Measurements from ENCODE around the gene TRAF3.

TRAF3 gene

DNA sequence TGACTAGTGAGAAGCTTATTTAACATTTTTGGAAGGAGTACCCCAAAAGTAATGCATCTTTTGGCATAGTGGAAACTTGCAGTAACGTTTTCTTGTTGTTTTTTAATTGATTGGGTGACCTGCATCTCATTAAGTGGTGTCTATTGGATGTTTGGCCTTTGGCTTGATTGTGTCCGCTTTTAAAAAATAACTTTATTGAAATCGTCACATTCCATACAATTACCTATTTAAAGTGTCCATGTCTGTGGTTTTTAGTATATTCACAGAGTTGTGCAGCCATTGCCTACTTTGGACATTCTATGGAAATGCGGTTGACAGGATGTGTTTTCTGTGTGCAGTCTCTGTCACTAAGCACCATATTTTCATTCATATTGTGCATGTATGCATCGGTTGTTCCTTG lies 46.3 kb downstream of the TRAF3 start:
- no peaks in the 10 kb centered on the region for H3K36me3 ChIP-seq (ENCODE audit: insufficient read depth, low read length)
- no peak overlapping the region for H3K27ac ChIP-seq (ENCODE audit: low read depth, low read length)
- H3K27me3 ChIP-seq (ENCODE audit: insufficient read depth, low read length), result no peaks in the 10 kb centered on the region
- no peak overlapping the region for H2AFZ ChIP-seq (ENCODE audit: low read length, unreplicated experiment)
- no peak overlapping the region for H3K4me3 ChIP-seq (ENCODE audit: low read depth, low read length)
- H3K4me1 ChIP-seq (ENCODE audit: control insufficient read depth, insufficient read depth, low read length, unreplicated experiment), result peaks cover 18% of the 10 kb centered on the region
- H3K79me2 ChIP-seq (ENCODE audit: control insufficient read depth, insufficient read depth, low read length, unreplicated experiment), result peaks cover 69% of the 10 kb centered on the region

DNA sequence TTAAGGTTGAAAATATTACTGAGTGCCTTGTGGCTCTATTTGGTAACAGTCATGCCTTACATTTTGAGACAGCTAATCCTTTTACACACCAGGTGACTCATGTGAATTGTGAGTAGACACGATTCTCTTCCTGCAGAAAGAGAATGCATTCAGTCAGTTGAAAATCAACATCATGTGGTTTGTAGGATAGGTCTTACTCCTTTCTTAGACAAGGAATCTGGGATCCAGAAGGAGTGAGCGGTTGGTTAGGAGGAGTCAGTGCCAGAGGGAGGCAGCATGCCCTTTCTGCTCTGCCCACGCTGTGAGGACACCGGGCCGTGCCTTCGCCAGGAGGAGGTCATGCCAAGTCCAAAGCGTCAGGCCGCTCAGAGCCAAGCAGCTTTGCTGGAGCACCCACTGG lies 47.6 kb downstream of the TRAF3 start:
- Histone ChIP-seq H3K79me2 (ENCODE audit: control insufficient read depth, insufficient read depth, low read length, unreplicated experiment) (peaks cover 68% of the 10 kb centered on the region), H3K27ac (ENCODE audit: low read depth, low read length) (no peak overlapping the region), H3K27me3 (ENCODE audit: insufficient read depth, low read length) (no peaks in the 10 kb centered on the region), H3K36me3 (ENCODE audit: insufficient read depth, low read length) (no peaks in the 10 kb centered on the region), H3K4me3 (ENCODE audit: low read depth, low read length) (no peak overlapping the region), H2AFZ (ENCODE audit: low read length, unreplicated experiment) (no peak overlapping the region), H3K4me1 (ENCODE audit: control insufficient read depth, insufficient read depth, low read length, unreplicated experiment) (peaks cover 15% of the 10 kb centered on the region)

DNA sequence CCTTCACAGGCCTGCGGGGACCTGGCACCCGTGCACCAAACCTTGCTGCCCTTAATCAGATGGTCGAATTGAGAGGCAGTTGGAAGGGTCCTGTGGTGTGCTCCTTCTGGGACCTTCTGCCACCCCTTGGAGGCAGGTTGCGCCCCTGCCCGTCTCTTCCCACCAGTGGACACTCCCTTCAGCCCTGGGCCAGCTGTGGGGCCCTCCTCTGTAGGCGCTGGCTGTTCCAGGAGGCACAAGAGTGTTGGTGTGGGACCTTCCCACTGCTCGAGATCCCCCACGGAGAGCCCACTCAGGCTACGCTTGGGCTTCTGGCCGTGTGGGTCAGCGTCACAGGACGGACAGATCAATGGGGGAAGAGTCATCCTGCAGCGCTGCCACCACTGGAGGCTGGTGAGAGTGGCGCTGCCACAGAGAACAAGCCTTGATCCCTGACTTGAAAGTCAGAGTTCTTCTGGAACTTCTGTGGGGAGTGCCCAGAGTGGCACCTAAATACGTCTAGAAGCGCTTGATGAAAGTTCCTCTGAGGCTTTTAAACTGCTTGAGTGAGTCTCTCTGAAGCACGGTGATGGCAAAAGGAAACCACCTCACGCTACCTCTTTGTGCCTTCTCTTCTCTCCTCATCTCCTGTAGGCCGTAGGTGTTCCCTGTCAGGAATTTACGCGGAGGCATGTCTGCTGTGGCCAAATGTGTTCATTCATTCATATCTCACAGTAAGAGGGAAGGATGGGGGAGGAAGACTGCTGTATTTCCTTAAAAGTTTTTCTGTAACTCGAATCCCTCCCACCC lies 48.3 kb downstream of the TRAF3 start:
- Histone ChIP-seq H3K4me3 (ENCODE audit: low read depth, low read length) (no peak overlapping the region), H3K36me3 (ENCODE audit: insufficient read depth, low read length) (no peaks in the 10 kb centered on the region), H2AFZ (ENCODE audit: low read length, unreplicated experiment) (no peak overlapping the region), H3K4me1 (ENCODE audit: control insufficient read depth, insufficient read depth, low read length, unreplicated experiment) (peaks cover 15% of the 10 kb centered on the region), H3K27ac (ENCODE audit: low read depth, low read length) (no peak overlapping the region), H3K79me2 (ENCODE audit: control insufficient read depth, insufficient read depth, low read length, unreplicated experiment) (peaks cover 64% of the 10 kb centered on the region), H3K27me3 (ENCODE audit: insufficient read depth, low read length) (no peaks in the 10 kb centered on the region)

DNA sequence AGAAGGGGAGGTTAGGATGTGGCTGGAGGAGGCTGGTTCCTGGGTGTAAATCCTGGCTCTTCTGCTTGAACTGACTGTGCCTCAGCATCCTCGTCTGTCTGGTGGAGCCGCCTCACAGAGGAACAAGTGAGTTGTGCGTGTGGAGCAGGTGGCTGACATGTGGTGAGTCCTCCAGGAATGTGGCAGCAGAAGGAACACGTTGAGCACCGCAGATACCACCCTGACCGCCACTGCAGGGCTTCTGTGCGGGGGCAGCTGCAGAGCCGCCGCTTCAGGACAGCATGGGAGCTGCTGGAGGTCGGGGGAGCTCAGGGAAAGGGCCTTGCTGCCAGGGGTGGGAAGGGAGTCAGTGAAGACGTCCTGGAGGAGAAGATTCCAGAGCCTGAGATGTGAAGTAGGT lies 48.9 kb downstream of the TRAF3 start:
- no peaks in the 10 kb centered on the region for H3K27me3 ChIP-seq (ENCODE audit: insufficient read depth, low read length)
- H3K4me3 ChIP-seq (ENCODE audit: low read depth, low read length), result no peak overlapping the region
- H3K36me3 ChIP-seq (ENCODE audit: insufficient read depth, low read length), result no peaks in the 10 kb centered on the region
- peaks cover 15% of the 10 kb centered on the region for H3K4me1 ChIP-seq (ENCODE audit: control insufficient read depth, insufficient read depth, low read length, unreplicated experiment)
- no peak overlapping the region for H3K27ac ChIP-seq (ENCODE audit: low read depth, low read length)
- H2AFZ ChIP-seq (ENCODE audit: low read length, unreplicated experiment), result no peak overlapping the region
- peaks cover 59% of the 10 kb centered on the region for H3K79me2 ChIP-seq (ENCODE audit: control insufficient read depth, insufficient read depth, low read length, unreplicated experiment)

DNA sequence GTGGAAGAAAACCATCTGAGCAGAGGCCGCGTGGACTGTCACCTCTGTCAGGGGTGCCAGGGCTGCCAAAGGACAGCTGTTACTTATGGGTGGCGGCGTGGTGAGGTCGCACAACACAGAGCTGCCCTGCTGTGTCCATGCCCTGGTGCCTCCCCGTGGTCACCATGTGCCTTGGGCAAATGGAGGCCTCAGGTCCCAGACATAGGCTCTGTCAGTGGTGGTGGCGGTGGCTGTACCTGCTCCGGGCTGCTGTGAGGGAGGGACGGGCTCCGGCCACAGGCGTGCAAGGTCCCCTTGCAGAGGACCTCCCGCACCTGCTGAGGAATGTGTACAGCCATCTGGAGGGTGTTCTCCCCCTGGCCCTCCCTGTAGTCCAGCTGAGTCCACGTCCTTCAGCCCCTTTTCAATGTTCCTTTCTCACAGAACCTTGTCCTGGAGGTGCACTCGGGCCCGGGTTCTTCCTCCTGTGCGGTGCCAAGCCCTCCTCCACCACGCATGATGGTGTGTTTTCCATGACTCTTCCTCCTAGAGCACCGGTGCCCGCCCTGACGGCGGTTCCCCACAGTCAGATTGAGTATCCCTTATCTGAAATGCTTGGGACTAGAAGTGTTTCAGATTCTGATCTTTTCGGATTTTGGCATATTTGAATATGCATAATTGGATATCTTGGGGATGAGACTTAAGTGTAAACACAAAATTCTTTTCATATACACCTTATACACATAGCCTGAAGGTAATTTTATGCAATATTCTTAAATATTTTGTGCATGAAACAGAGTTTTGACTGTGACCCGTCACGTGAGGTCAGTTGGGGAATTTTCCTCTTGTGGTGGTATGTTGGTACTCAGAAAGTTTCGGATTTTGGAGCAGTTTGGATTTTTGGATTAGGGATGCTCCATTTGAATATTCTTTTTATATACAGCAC lies 49.8 kb downstream of the TRAF3 start:
- no peak overlapping the region for H3K4me3 ChIP-seq (ENCODE audit: low read depth, low read length)
- H3K79me2 ChIP-seq (ENCODE audit: control insufficient read depth, insufficient read depth, low read length, unreplicated experiment), result peaks cover 54% of the 10 kb centered on the region
- H3K4me1 ChIP-seq (ENCODE audit: control insufficient read depth, insufficient read depth, low read length, unreplicated experiment), result peaks cover 15% of the 10 kb centered on the region
- no peak overlapping the region for H3K27ac ChIP-seq (ENCODE audit: low read depth, low read length)
- H3K36me3 ChIP-seq (ENCODE audit: insufficient read depth, low read length), result no peaks in the 10 kb centered on the region
- H3K27me3 ChIP-seq (ENCODE audit: insufficient read depth, low read length), result no peaks in the 10 kb centered on the region
- H2AFZ ChIP-seq (ENCODE audit: low read length, unreplicated experiment), result no peak overlapping the region

DNA sequence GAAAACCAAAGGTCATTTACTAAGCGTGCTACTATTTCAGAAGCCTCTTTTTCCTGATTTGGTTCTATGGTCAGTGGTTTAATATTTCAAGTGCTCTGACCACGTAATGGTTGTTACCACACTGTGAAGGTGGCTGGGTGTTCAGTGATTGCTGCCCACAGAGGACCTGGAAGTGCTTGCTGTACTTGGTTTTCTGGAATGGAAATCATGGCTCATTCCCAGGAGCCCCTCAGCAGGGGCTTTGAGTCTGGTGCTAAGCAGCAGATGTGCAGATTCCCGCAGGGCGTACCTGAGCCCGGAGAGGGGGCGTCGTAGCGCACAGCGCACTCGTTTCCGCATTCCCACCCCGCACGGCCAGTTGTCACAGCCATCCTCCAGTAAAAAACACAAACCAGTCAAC lies 50.5 kb downstream of the TRAF3 start:
- no peaks in the 10 kb centered on the region for H3K36me3 ChIP-seq (ENCODE audit: insufficient read depth, low read length)
- H3K79me2 ChIP-seq (ENCODE audit: control insufficient read depth, insufficient read depth, low read length, unreplicated experiment), result peaks cover 50% of the 10 kb centered on the region

DNA sequence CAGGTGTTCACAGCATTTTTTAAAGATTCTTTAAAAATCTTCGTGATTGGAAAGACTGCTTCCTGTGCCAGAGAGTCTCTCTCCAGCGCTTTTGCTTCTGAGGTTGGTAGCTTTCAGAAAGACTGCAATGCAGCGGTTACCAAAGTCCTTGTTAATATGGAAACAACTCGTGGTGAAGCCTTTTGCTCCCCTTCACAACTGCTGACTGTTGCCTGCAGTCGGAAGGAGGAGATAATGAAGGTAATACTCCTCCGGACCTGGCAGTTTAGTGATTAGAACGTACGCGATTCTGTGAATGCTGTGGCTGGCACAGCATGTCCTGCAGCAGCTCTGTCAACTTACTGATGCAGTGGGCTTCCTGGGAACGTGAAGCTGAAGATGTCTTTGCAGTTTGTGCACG lies 50.9 kb downstream of the TRAF3 start:
- H2AFZ ChIP-seq (ENCODE audit: low read length, unreplicated experiment), result no peak overlapping the region
- H3K4me3 ChIP-seq (ENCODE audit: low read depth, low read length), result no peak overlapping the region
- H3K27ac ChIP-seq (ENCODE audit: low read depth, low read length), result no peak overlapping the region
- peaks cover 15% of the 10 kb centered on the region for H3K4me1 ChIP-seq (ENCODE audit: control insufficient read depth, insufficient read depth, low read length, unreplicated experiment)
- no peaks in the 10 kb centered on the region for H3K36me3 ChIP-seq (ENCODE audit: insufficient read depth, low read length)
- peaks cover 50% of the 10 kb centered on the region for H3K79me2 ChIP-seq (ENCODE audit: control insufficient read depth, insufficient read depth, low read length, unreplicated experiment)
- H3K27me3 ChIP-seq (ENCODE audit: insufficient read depth, low read length), result no peaks in the 10 kb centered on the region

More for the DNA sequence above, 50.5 kb downstream of the TRAF3 start:
- no peaks in the 10 kb centered on the region for H3K27me3 ChIP-seq (ENCODE audit: insufficient read depth, low read length)
- no peak overlapping the region for H3K4me3 ChIP-seq (ENCODE audit: low read depth, low read length)
- no peak overlapping the region for H2AFZ ChIP-seq (ENCODE audit: low read length, unreplicated experiment)
- no peak overlapping the region for H3K27ac ChIP-seq (ENCODE audit: low read depth, low read length)
- peaks cover 15% of the 10 kb centered on the region for H3K4me1 ChIP-seq (ENCODE audit: control insufficient read depth, insufficient read depth, low read length, unreplicated experiment)

DNA sequence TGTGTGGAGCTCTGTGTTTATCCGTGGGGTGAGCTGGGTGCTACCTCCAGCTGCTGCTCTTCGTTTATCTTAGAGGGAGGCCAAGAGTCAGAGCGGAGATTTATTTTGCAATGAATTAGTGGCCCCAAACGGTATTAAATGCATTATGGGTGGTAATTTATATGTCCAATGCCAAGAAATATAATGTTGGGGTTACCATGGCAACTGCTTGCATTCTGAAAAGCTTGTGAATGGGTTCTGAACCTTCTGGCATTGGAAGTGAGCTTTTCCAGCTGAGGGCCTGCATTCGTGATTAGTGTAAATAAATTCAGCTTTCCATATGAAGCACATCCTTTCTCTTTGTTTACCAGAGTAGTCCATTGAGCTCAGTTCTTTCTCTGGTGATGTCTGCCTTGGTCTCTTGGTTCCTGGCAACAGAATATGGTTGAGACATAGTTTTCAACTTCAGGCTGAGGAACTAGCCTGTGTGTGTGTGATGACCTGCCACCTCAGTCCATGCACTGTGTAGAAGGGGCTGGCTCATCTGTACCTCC lies 51.8 kb downstream of the TRAF3 start:
- H3K36me3 ChIP-seq (ENCODE audit: insufficient read depth, low read length), result no peaks in the 10 kb centered on the region
- H3K27ac ChIP-seq (ENCODE audit: low read depth, low read length), result no peak overlapping the region
- H3K79me2 ChIP-seq (ENCODE audit: control insufficient read depth, insufficient read depth, low read length, unreplicated experiment), result peaks cover 43% of the 10 kb centered on the region

DNA sequence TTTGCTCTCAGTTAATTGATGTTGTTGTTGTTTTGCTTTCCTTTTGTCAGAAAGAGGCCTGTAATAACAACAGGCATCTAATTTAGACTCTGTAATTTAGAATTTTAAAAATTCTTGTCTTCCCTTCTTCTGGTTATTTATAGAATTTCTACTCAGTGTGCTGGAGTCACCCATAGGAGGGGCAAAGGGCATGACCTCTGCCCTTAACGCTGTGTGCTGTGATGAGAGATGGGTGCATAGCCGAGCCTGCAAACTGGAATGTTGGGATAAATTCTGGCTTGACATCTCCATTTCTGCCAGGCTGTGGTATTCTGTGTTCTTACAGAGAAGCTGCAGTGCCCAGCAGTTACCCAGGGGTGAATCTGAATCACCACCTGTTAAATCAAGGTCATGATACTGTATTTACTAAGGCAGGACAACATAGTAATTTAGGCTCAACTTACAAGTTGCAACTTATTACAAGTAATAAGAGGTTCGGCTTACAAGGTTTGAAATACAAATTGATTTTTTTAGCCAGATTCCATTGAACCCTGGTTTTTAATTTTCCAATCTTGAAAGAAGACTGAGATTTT lies 53.3 kb downstream of the TRAF3 start:
- Histone ChIP-seq H2AFZ (ENCODE audit: low read length, unreplicated experiment) (no peak overlapping the region), H3K4me3 (ENCODE audit: low read depth, low read length) (no peak overlapping the region), H3K27ac (ENCODE audit: low read depth, low read length) (no peak overlapping the region), H3K27me3 (ENCODE audit: insufficient read depth, low read length) (no peaks in the 10 kb centered on the region), H3K4me1 (ENCODE audit: control insufficient read depth, insufficient read depth, low read length, unreplicated experiment) (no peaks in the 10 kb centered on the region), H3K36me3 (ENCODE audit: insufficient read depth, low read length) (no peaks in the 10 kb centered on the region), H3K79me2 (ENCODE audit: control insufficient read depth, insufficient read depth, low read length, unreplicated experiment) (peaks cover 28% of the 10 kb centered on the region)

More for the DNA sequence above, 51.8 kb downstream of the TRAF3 start:
- H2AFZ ChIP-seq (ENCODE audit: low read length, unreplicated experiment), result no peak overlapping the region
- H3K4me3 ChIP-seq (ENCODE audit: low read depth, low read length), result no peak overlapping the region
- H3K4me1 ChIP-seq (ENCODE audit: control insufficient read depth, insufficient read depth, low read length, unreplicated experiment), result peaks cover 11% of the 10 kb centered on the region
- no peaks in the 10 kb centered on the region for H3K27me3 ChIP-seq (ENCODE audit: insufficient read depth, low read length)

DNA sequence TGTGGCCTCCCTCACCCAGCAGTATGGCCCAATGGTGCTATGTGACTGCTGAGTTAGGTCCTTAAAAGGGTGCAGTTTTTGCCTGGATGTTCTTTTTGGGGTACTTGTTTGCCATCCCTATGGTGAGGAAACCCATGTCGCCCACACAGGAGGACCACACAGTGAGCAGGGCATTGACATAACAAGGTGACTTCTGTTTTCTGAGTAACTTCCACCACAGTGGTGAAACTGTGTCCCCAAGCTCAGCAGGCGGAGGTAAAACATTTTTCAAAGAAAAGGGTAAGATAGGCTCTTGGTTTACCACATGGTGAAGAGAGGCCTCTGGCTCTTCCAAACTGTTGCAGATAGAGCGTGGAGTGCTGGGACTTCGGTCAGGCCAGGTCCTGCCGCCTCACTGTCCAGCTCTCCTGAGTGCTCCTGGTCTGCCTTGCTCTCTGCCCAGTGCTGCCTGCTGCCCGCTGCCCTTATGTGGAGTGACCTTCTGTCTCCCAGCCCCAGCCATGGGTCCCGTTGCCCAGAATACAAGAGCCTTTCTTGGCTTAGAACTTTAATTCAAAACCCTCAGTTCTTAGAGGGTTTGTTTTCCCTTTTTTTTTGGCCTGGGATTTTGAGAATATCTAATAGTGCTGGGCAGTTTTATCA lies 54.0 kb downstream of the TRAF3 start:
- H2AFZ ChIP-seq (ENCODE audit: low read length, unreplicated experiment), result no peak overlapping the region
- no peak overlapping the region for H3K4me3 ChIP-seq (ENCODE audit: low read depth, low read length)
- no peaks in the 10 kb centered on the region for H3K27me3 ChIP-seq (ENCODE audit: insufficient read depth, low read length)
- peaks cover 21% of the 10 kb centered on the region for H3K79me2 ChIP-seq (ENCODE audit: control insufficient read depth, insufficient read depth, low read length, unreplicated experiment)
- no peak overlapping the region for H3K27ac ChIP-seq (ENCODE audit: low read depth, low read length)
- no peaks in the 10 kb centered on the region for H3K36me3 ChIP-seq (ENCODE audit: insufficient read depth, low read length)
- H3K4me1 ChIP-seq (ENCODE audit: control insufficient read depth, insufficient read depth, low read length, unreplicated experiment), result no peaks in the 10 kb centered on the region

Data from ACC112 (cell line).